Mucosa of stomach (tissue), 1 donor: Measurements from ENCODE around the gene HSDL1.
A peak's percentile ranks its signal among the peaks of the same experiment; 100 is the strongest.

Source experiments
- H3K27me3 ChIP-seq: one replicate; pipeline ENCODE4 v1.7.0; 2013; ENCODE audit warnings: mild to moderate bottlenecking, low read length; ENCODE audit not compliant: control insufficient read depth, insufficient read depth
- H3K36me3 ChIP-seq: one replicate; pipeline ENCODE4 v1.7.0; 2013; ENCODE audit warnings: low read length; ENCODE audit not compliant: control insufficient read depth, insufficient read depth
- H3K4me1 ChIP-seq: one replicate; pipeline ENCODE4 v1.7.0; 2013; ENCODE audit warnings: mild to moderate bottlenecking, low read length; ENCODE audit not compliant: control insufficient read depth, insufficient read depth
- H3K4me3 ChIP-seq: one replicate; pipeline ENCODE4 v1.7.0; 2013; ENCODE audit warnings: low read length
- H3K9ac ChIP-seq: one replicate; pipeline ENCODE4 v1.7.0; 2013; ENCODE audit warnings: mild to moderate bottlenecking, low read length, moderate library complexity
- H3K9me3 ChIP-seq: one replicate; pipeline ENCODE4 v1.7.0; 2013; ENCODE audit warnings: mild to moderate bottlenecking, low read length, moderate library complexity; ENCODE audit not compliant: control insufficient read depth
- donor health status: Pancreatic carcinoma.

The HSDL1 gene

GRCh38 chr16:84166796-84167695, 22.1 kb upstream of the HSDL1 start:
- no peaks in the 10 kb centered on the region for H3K36me3 ChIP-seq
- H3K4me3 ChIP-seq = no peak overlapping the region
- peaks cover 10% of the 10 kb centered on the region for H3K27me3 ChIP-seq
- H3K9ac ChIP-seq = no peak overlapping the region
- no peaks in the 10 kb centered on the region for H3K4me1 ChIP-seq
- no peaks in the 10 kb centered on the region for H3K9me3 ChIP-seq

DNA sequence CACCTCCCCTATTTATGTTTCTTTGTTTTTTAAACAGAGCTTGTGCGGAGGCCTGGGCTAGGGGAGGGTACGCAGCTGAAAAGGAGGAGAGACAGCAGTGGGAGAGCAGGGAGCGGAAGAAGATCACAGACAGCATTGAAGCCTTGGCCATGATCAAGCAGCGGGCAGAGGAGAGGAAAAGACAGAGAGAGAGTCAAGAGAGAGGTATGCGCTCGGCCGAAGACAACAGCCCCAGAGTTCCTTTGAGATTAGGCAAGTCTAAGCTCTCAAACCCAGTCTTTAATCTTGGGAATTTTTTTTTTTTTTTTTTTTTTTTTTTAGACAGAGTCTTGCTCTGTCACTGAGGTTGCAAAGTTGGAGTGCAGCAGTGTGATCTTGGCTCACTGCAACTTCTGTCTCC, 20.8 kb upstream of the HSDL1 start:
- Histone ChIP-seq H3K36me3 (no peaks in the 10 kb centered on the region), H3K9me3 (no peaks in the 10 kb centered on the region), H3K4me3 (no peak overlapping the region), H3K9ac (no peak overlapping the region), H3K27me3 (peaks cover 14% of the 10 kb centered on the region), H3K4me1 (no peaks in the 10 kb centered on the region)

DNA sequence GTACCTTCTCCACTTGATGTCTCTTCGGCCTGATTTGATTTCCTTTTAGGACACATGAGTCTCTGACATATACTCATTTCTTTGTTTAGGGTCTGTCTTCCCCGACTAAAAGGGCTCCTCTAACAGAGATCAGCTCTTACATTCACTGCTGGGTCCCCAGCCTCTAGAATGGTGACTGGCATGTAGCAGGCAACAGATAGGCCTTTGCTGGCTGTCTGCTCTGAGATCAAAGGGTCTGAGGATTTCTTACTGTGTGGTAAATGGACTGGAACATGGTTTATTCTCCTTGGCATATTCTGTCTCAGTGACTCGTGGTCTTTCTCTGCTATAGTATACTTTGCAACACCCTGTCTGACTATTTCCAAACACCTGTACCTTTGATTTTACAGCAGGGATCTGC, 16.8 kb upstream of the HSDL1 start:
- H3K36me3 ChIP-seq = no peaks in the 10 kb centered on the region
- no peaks in the 10 kb centered on the region for H3K4me1 ChIP-seq
- no peaks in the 10 kb centered on the region for H3K9me3 ChIP-seq
- H3K4me3 ChIP-seq = no peak overlapping the region
- H3K9ac ChIP-seq = no peak overlapping the region
- H3K27me3 ChIP-seq = peaks cover 18% of the 10 kb centered on the region

DNA sequence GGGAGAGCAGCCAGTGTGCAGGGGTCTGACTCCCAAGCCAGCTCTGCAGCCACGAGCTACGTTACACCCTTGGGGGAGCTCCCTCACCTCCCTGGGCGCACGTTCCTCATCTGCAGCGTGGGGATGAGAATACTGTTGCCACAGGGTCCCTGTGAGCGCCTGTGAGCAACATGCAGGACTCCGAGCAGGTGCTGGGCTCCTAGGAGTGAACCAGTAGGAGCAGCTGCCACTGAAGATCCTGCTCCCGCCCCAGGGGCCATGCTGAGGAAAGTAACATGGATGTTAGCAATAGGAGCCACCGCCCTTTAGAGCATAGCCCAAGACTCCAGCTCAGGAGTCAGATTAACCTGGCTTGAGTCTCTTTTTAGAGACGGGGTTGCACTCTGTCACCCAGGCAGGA, 16.1 kb upstream of the HSDL1 start:
- no peaks in the 10 kb centered on the region for H3K9me3 ChIP-seq
- H3K9ac ChIP-seq = no peak overlapping the region
- H3K4me1 ChIP-seq = no peaks in the 10 kb centered on the region
- no peak overlapping the region for H3K4me3 ChIP-seq
- H3K36me3 ChIP-seq = no peaks in the 10 kb centered on the region
- peaks cover 21% of the 10 kb centered on the region for H3K27me3 ChIP-seq

DNA sequence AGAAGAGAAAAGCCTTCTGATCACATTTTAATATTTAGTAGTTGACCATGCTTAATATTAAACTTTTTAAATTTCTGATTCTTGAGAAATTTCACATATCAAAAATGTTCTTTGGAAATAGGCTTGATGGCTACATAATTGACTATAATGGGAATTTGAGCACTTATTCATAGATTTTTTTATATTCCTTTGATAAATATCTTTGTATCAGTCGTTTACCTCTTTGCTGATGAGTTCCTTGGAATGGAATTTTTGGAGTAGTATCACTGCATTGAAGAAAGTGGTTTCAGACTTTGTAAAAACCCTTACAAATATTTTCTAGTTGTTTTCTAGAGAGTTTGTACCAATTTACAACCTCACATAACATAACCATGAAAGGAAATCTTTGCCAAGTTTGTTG, 14.8 kb upstream of the HSDL1 start:
- H3K9ac ChIP-seq = no peak overlapping the region
- no peaks in the 10 kb centered on the region for H3K4me1 ChIP-seq
- peaks cover 20% of the 10 kb centered on the region for H3K27me3 ChIP-seq

GRCh38 chr16:84159007-84159406, 14.0 kb upstream of the HSDL1 start:
- H3K4me3 ChIP-seq = no peak overlapping the region
- H3K4me1 ChIP-seq = no peaks in the 10 kb centered on the region
- H3K36me3 ChIP-seq = no peaks in the 10 kb centered on the region
- H3K9me3 ChIP-seq = no peaks in the 10 kb centered on the region
- H3K9ac ChIP-seq = no peak overlapping the region
- peaks cover 12% of the 10 kb centered on the region for H3K27me3 ChIP-seq

More for the DNA sequence above, 14.8 kb upstream of the HSDL1 start:
- no peak overlapping the region for H3K4me3 ChIP-seq
- H3K9me3 ChIP-seq = no peaks in the 10 kb centered on the region
- H3K36me3 ChIP-seq = no peaks in the 10 kb centered on the region

DNA sequence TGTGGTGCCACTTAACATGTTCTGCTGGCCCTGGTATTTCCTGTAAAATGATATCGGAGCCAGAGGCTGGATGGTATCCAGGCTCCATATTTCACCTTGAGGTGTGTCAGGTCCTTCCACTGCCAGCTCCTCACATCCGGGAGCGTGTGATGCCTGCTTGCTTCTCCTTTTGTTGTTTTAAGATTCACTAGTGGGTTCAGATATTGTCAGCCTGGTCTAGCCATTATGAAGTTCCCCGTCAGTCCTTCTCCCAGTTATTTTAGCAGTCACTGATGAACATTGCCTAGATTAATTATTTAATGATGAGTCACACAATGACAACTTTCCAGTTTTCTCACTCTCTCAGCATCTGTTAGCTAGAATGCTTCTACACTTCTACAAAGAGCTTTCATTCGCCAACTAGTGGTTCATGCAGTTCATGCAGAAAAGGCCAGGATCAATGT, 11.4 kb upstream of the HSDL1 start:
- Histone ChIP-seq H3K36me3 (no peaks in the 10 kb centered on the region), H3K27me3 (peaks cover 8% of the 10 kb centered on the region), H3K4me1 (no peaks in the 10 kb centered on the region), H3K4me3 (no peak overlapping the region), H3K9me3 (no peaks in the 10 kb centered on the region), H3K9ac (no peak overlapping the region)

DNA sequence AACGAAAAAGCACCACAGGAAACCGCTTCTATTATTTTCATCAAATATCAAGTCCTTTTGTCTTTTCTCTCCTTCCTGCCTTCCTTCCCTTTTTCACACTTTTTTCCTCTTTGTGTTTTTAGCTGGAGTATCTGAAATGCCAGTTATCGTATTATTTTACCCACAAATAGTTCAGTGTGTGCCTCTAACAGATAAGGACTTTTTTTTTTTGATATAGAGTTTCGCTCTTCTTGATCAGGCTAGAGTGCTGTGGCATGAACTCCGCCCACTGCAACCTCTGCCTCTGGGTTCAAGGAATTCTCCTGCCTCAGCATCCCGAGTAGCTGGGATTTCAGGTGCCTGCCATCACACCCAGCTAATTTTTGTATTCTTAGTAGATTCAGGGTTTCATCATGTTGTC, 10.8 kb upstream of the HSDL1 start:
- H3K9me3 ChIP-seq = no peaks in the 10 kb centered on the region

GRCh38 chr16:84155226-84155625, 10.2 kb upstream of the HSDL1 start:
- Histone ChIP-seq H3K4me1 (no peaks in the 10 kb centered on the region), H3K9me3 (no peaks in the 10 kb centered on the region), H3K36me3 (no peaks in the 10 kb centered on the region), H3K27me3 (peaks cover 8% of the 10 kb centered on the region), H3K4me3 (no peak overlapping the region), H3K9ac (no peak overlapping the region)

More for the DNA sequence above, 10.8 kb upstream of the HSDL1 start:
- no peaks in the 10 kb centered on the region for H3K36me3 ChIP-seq
- H3K27me3 ChIP-seq = peaks cover 8% of the 10 kb centered on the region
- no peaks in the 10 kb centered on the region for H3K4me1 ChIP-seq
- no peak overlapping the region for H3K9ac ChIP-seq
- no peak overlapping the region for H3K4me3 ChIP-seq

DNA sequence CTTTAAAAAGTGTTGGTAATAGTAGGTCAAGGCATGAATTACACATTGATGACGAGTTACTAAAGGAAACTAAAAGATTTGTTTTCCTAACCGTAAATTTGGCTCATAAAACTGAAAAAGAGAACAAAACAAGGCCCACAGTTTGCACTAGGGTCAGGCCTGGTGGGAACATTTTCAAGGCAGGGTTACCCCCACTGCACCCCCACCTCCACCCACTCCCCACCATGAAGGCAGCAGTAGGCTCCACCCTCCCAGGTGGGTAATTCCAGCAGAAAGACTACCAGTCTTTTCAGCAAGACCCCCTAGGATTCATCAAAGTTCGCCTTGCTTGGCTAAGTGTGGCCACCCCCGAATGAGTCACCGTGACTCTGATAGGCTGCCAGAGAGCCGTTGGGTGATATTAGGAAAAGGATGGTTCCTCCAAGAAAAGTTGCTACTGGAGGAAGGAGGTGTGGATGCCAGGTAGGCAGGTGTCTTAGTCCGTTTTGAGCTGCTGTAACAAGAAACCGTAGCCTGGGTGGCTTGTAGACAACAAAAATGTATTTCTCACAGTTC, 8.8 kb upstream of the HSDL1 start:
- H3K4me3 ChIP-seq = no peak overlapping the region
- H3K4me1 ChIP-seq = no peaks in the 10 kb centered on the region
- H3K36me3 ChIP-seq = no peaks in the 10 kb centered on the region
- H3K9ac ChIP-seq = no peak overlapping the region
- H3K9me3 ChIP-seq = no peaks in the 10 kb centered on the region
- peaks cover 8% of the 10 kb centered on the region for H3K27me3 ChIP-seq

DNA sequence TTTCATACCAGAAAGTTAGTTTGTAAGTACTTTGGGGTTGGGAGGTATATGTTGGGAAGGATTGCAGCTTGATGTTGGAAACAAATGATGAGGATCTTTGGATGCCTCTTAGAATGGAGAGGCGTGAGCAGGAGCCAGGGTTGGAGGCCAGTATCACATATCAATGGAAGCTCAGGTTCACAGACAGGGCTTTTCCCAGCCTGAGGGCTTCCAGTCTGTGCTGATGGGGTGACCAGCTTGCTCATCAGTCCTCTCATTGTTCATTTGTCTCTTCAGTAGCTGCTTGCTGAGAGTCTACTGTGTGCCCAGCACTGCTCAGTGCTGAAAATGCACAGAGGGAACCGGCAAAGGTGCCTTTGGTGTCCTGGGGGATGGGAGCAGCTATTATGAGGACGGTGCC, 5.9 kb upstream of the HSDL1 start:
- no peak overlapping the region for H3K4me3 ChIP-seq
- H3K9ac ChIP-seq = no peak overlapping the region
- no peaks in the 10 kb centered on the region for H3K36me3 ChIP-seq
- H3K4me1 ChIP-seq = no peaks in the 10 kb centered on the region
- H3K27me3 ChIP-seq = no peaks in the 10 kb centered on the region
- no peaks in the 10 kb centered on the region for H3K9me3 ChIP-seq

DNA sequence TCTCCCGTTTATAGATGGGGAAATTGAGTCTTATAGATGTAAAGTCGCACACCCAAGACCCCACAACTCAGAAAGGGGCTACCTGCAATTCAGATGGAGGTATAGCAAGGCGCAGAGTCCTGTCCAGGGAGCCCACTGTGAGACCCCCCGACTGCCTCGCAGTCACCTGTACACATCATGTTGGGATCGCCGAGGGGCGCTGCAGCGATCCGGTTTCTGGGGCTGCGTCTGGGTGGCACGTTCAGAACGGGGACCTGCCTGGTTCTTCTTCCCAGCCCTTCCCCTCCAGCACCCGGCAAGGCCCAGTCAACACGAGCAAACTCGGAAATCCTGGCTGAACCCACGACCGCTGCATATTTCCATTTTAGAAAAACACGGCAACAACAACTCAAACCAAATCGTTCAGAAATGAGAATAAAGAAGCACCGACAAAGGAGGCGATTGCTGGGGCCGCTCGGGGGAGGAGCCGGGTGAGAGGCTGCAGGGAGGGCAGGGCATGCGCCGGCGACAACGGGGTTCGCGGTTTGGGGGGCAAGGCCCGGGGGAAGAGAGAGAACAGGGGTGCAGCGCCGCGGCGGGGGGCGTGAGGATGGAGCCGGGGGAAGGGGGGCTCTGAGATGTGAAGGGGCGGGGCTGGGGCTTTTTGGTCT, 643 bp downstream of the HSDL1 start:
- Histone ChIP-seq H3K4me1 (peaks cover 4% of the 10 kb centered on the region), H3K27me3 (no peaks in the 10 kb centered on the region), H3K9ac (peak overlapping the region; percentile 64), H3K36me3 (no peaks in the 10 kb centered on the region), H3K9me3 (no peaks in the 10 kb centered on the region), H3K4me3 (peak overlapping the region; percentile 20)
